ENCODE results near the gene NR1H2. TPM values are rescaled to one million over a fixed set of nuclear protein-coding genes. Genes with fewer than 3 reads are reported as not detected.
"Not testable (repeated sequence)": the region's sequence is repeated elsewhere in the genome, so short reads cannot be mapped to it uniquely, and the experiment has no call there.

The NR1H2 gene
- total RNA-seq, result 10 to 100 TPM; 79.7 to 86.2 TPM

DNA sequence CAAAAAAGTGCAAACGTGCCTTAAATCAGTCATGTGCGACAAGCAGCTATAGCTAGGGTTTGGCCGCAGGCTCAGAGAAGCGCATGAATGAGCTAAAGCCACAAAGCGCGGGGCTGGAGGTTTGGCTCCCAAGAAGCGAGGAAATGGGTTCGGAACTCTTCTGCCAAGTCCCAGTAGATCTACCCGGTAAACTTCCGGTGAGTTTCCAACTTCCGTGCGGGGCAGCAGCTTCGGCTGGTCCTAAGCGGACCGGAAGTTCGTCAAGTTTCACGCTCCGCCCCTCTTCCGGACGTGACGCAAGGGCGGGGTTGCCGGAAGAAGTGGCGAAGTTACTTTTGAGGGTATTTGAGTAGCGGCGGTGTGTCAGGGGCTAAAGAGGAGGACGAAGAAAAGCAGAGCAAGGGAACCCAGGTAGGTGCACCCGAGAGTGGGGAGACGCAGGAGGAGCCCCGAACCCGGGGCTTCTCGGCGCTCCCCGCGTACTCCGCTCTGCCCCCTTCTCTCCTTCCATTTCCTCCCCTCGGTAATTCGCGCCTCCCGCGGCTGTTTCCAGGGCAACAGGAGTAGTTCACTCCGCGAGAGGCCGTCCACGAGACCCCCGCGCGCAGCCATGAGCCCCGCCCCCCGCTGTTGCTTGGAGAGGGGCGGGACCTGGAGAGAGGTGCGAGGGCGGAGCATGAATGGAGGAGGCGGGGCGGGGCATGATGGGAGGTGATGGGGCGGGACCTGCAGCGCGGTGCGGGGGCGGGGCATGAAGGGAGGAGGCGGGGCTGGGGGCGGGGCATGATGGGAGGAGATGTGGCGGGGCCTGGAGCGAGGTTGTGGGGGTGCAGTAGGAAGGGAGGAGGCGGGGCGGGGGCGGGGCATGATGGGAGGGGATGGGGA lies at the start of gene NR1H2:
TSS of gene NR1H2 (plus strand) at position 292 of the 885 bp plus-strand sequence. CDS start 1,149 bp downstream, outside the sequence.
- CTCF ChIA-PET, result interaction anchor here (0.8 to 1.6 kb wide), 6 partner anchors 7 to 85 kb away, joined by 3 to 12 read pairs (median 4); no protein-coding TSS in a partner anchor
- Mint-ChIP-seq H3K4me1 (peaks cover 31% of the 10 kb centered on the region), H3K9me3 (no peaks in the 10 kb centered on the region), H3K27me3 (no peaks in the 10 kb centered on the region), H3K27ac (peak within 1 kb of the TSS; percentile 97), H3K36me3 (ENCODE audit: low read depth) (peaks cover 41% of the 10 kb centered on the region), H3K4me3 (peak within 1 kb of the TSS; percentile 88)
- peak; percentile 94 for DNase-seq
- POLR2A ChIA-PET, result interaction anchor here (0.7 to 2.7 kb wide), 11 partner anchors 8 to 429 kb away, joined by 3 to 18 read pairs (median 4); partner anchors contain the start of genes NAPSA and POLD1

GRCh38 chr19:50327013-50327412 lies 49.2 kb upstream of the NR1H2 start:
- CTCF ChIA-PET, result no interaction called here
- peaks cover 2% of the 10 kb centered on the region for H3K9me3 Mint-ChIP-seq
- H3K4me3 Mint-ChIP-seq, result peak overlapping the region; percentile 63
- POLR2A ChIA-PET, result no interaction called here
- H3K4me1 Mint-ChIP-seq, result peaks cover 53% of the 10 kb centered on the region
- H3K27me3 Mint-ChIP-seq, result peaks cover 30% of the 10 kb centered on the region
- no peak overlapping the region for H3K27ac Mint-ChIP-seq
- DNase-seq, result no peak
- peaks cover 16% of the 10 kb centered on the region for H3K36me3 Mint-ChIP-seq (ENCODE audit: low read depth)

DNA sequence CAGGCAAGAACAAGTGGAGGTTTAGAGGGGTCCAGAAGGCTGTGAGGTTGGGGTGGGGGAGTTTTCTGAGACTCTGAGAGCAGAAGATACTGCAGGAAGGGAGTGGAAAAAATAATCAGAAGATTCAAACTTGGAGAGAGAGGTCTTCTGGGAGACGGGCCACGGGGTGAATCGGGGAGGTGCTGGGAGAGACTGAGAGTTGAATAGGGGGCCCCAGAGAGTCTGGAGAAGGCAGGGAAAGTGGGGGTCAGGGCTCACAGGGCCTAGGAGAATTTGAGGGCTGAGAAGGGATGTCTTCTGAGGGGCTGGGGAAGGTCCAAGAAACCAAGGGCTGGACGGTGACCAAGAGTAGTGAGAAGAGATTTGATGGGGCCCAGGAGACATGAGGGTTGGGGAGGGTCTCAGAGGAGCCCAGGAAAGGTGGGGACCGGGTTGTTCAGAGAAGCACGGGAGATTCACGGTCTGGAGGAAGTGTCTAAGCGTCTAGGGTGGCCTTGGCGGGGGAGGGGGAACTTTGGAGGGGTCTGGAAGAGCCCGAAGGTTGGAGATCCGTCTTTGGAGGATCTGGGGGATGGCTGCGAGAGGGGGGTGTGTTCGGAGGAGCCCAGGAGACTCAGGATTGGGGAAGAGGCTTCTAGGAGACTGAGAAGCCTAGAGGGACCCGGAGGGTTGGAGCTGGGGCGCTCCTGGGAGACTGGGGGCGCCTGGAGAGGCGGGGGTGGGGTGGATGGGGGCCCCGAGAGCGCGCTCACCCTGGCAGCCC lies 48.6 kb upstream of the NR1H2 start:
- ChIA-PET CTCF (interaction anchor here (0.8 to 1.0 kb wide), 2 partner anchors 12 to 73 kb away, joined by 3 to 4 read pairs; no protein-coding TSS in a partner anchor), POLR2A (interaction anchor here (3.5 kb wide), 1 partner anchor 30 kb away, joined by 13 read pairs; no protein-coding TSS in a partner anchor)
- Mint-ChIP-seq H3K27ac (peak overlapping the region; percentile 47), H3K4me1 (peaks cover 59% of the 10 kb centered on the region), H3K9me3 (peaks cover 2% of the 10 kb centered on the region), H3K4me3 (peak overlapping the region; percentile 63), H3K36me3 (ENCODE audit: low read depth) (peaks cover 18% of the 10 kb centered on the region), H3K27me3 (peaks cover 30% of the 10 kb centered on the region)
- no peak for DNase-seq

- H3K4me1 Mint-ChIP-seq, result peaks cover 64% of the 10 kb centered on the region
- POLR2A ChIA-PET, result interaction anchor here (1.0 to 3.5 kb wide), 3 partner anchors 13 to 29 kb away, joined by 7 to 13 read pairs (median 8); no protein-coding TSS in a partner anchor
Observed at GRCh38 chr19:50328224-50328872, 47.9 kb upstream of the NR1H2 start.

DNA sequence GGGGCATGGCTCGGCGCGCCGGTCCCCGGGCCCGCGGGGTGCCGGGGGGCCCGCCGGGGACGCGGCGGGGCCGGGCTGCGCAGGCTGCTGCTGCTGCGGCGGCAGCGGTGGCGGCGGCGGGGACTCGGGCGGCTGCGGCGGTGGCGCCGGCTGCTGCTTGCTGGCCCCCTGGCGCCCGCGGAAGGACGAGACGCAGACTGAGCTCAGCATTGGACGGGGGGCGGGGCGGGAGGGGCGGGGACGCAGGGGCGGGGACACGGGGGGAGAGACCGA lies 47.4 kb upstream of the NR1H2 start:
- CTCF ChIA-PET, result interaction anchor here (0.6 to 1.5 kb wide), 8 partner anchors 11 to 75 kb away, joined by 3 to 8 read pairs (median 4); partner anchors contain the start of gene POLD1
- H3K27me3 Mint-ChIP-seq, result peaks cover 30% of the 10 kb centered on the region
- H3K27ac Mint-ChIP-seq, result peak overlapping the region; percentile 95
- POLR2A ChIA-PET, result interaction anchor here (0.7 to 3.5 kb wide), 5 partner anchors 12 to 55 kb away, joined by 4 to 13 read pairs (median 7); partner anchors contain the start of gene POLD1
- H3K36me3 Mint-ChIP-seq (ENCODE audit: low read depth), result peaks cover 25% of the 10 kb centered on the region
- H3K4me1 Mint-ChIP-seq, result peaks cover 68% of the 10 kb centered on the region
- peak overlapping the region; percentile 87 for H3K4me3 Mint-ChIP-seq
- H3K9me3 Mint-ChIP-seq, result peaks cover 2% of the 10 kb centered on the region
- DNase-seq, result no peak

More at GRCh38 chr19:50328224-50328872, 47.9 kb upstream of the NR1H2 start:
- peaks cover 30% of the 10 kb centered on the region for H3K27me3 Mint-ChIP-seq
- no peak overlapping the region for H3K27ac Mint-ChIP-seq
- H3K36me3 Mint-ChIP-seq (ENCODE audit: low read depth), result peaks cover 21% of the 10 kb centered on the region
- peaks cover 2% of the 10 kb centered on the region for H3K9me3 Mint-ChIP-seq
- CTCF ChIA-PET, result interaction anchor here (0.6 to 1.5 kb wide), 7 partner anchors 11 to 74 kb away, joined by 3 to 7 read pairs (median 4); no protein-coding TSS in a partner anchor
- H3K4me3 Mint-ChIP-seq, result no peak overlapping the region
- no peak for DNase-seq

- DNase-seq, result peak; percentile 99
- Mint-ChIP-seq H3K4me1 (peaks cover 73% of the 10 kb centered on the region), H3K27ac (peak within 1 kb of the TSS; percentile 95), H3K4me3 (peak within 1 kb of the TSS; percentile 87), H3K27me3 (peaks cover 30% of the 10 kb centered on the region), H3K36me3 (ENCODE audit: low read depth) (peaks cover 26% of the 10 kb centered on the region), H3K9me3 (peaks cover 2% of the 10 kb centered on the region)
- CTCF ChIA-PET, result interaction anchor here (0.6 to 1.5 kb wide), 8 partner anchors 10 to 75 kb away, joined by 3 to 8 read pairs (median 4); partner anchors contain the start of gene POLD1
- POLR2A ChIA-PET, result interaction anchor here (0.7 to 3.5 kb wide), 5 partner anchors 12 to 55 kb away, joined by 4 to 13 read pairs (median 7); partner anchors contain the start of gene POLD1
Observed at GRCh38 chr19:50329146-50329925, 46.9 kb upstream of the NR1H2 start, which contains the start of gene KCNC3. TSS of gene KCNC3 (minus strand) at chr19:50329377. CDS start at chr19:50329082, 295 bp downstream.

DNA sequence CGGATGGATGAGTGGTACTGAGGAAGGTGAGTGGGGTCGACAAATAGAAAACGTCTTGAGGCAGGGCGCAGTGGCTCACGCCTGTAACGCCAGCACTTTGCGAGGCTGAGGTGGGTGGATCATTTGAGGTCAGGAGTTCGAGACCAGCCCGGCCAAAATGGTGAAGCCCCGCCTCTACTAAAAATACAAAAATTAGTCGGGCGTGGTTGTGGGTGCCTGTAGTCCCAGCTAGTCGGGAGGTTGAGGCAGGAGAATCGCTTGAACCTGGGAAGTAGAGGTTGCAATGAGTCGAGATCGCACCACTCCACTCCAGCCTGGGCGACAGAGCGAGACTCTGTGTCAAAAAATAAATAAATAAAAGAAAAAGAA lies 46.3 kb upstream of the NR1H2 start:
- POLR2A ChIA-PET, result interaction anchor here (1.4 to 3.5 kb wide), 2 partner anchors 17 to 28 kb away, joined by 8 to 13 read pairs; no protein-coding TSS in a partner anchor
- not testable (repeated sequence) for H3K9me3 Mint-ChIP-seq, DNase-seq
- H3K4me3 Mint-ChIP-seq, result peak overlapping the region; percentile 87
- peaks cover 73% of the 10 kb centered on the region for H3K4me1 Mint-ChIP-seq
- H3K27ac Mint-ChIP-seq, result peak overlapping the region; percentile 95
- peaks cover 30% of the 10 kb centered on the region for H3K27me3 Mint-ChIP-seq
- H3K36me3 Mint-ChIP-seq (ENCODE audit: low read depth), result peaks cover 26% of the 10 kb centered on the region
- CTCF ChIA-PET, result interaction anchor here (1.0 to 1.2 kb wide), 3 partner anchors 16 to 55 kb away, joined by 4 to 8 read pairs (median 7); partner anchors contain the start of gene POLD1

DNA sequence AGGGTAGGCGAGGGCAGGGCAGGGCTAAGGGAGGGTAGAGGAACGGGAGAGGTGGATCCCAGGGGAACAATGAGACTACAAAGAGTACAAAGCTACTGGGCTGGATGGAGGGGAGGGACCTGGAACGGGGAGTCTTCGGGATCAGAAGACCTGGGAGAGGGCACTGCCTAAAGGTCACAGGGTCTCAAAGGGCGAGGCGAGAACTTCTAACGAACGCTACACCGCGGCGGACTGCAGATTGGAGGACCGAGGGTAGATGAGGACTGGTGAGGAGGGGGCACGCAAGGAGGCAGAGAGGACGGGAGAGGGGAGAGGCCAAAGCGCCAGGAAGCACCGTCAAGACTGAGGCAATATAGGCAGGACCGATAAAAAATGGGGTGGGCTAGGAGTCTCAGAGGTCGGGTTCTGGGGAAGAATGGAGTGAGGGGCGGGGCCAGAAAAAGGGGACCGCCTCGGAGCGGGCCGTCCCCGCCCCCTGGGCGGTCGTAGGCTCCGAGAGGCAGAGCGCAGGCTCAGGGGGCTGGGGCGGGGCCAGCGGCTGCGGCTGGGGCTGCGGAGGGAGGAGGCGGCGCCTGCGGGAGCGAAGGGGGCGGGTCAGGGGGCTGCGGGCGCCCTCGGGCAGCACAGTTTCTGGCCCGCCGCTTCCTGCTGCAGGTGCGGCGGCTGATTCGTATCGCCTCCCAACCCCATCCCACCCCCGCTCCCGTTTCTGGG lies 45.7 kb upstream of the NR1H2 start:
- Mint-ChIP-seq H3K27ac (peak overlapping the region; percentile 95), H3K4me3 (peak overlapping the region; percentile 87), H3K9me3 (peaks cover 2% of the 10 kb centered on the region), H3K27me3 (peaks cover 30% of the 10 kb centered on the region), H3K36me3 (ENCODE audit: low read depth) (peaks cover 31% of the 10 kb centered on the region), H3K4me1 (peaks cover 77% of the 10 kb centered on the region)
- CTCF ChIA-PET, result no interaction called here
- POLR2A ChIA-PET, result interaction anchor here (3.5 kb wide), 1 partner anchor 27 kb away, joined by 13 read pairs; no protein-coding TSS in a partner anchor
- DNase-seq, result peak; percentile 93

GRCh38 chr19:50331221-50331993 lies 44.9 kb upstream of the NR1H2 start:
- Mint-ChIP-seq H3K9me3 (peaks cover 2% of the 10 kb centered on the region), H3K36me3 (ENCODE audit: low read depth) (peaks cover 35% of the 10 kb centered on the region), H3K4me1 (peaks cover 75% of the 10 kb centered on the region), H3K27me3 (peaks cover 27% of the 10 kb centered on the region), H3K27ac (peak overlapping the region; percentile 70), H3K4me3 (peak overlapping the region; percentile 87)
- ChIA-PET POLR2A (interaction anchor here (3.0 to 3.5 kb wide), 2 partner anchors 26 to 27 kb away, joined by 13 to 21 read pairs; no protein-coding TSS in a partner anchor), CTCF (no interaction called here)
- DNase-seq, result no peak

- ChIA-PET POLR2A (interaction anchor here (3.0 kb wide), 1 partner anchor 26 kb away, joined by 21 read pairs; no protein-coding TSS in a partner anchor), CTCF (no interaction called here)
- Mint-ChIP-seq H3K36me3 (ENCODE audit: low read depth) (peaks cover 33% of the 10 kb centered on the region), H3K27ac (peak overlapping the region; percentile 70), H3K9me3 (peaks cover 2% of the 10 kb centered on the region), H3K4me1 (peaks cover 70% of the 10 kb centered on the region), H3K27me3 (peaks cover 22% of the 10 kb centered on the region), H3K4me3 (peak overlapping the region; percentile 87)
- DNase-seq, result no peak
Observed at GRCh38 chr19:50331994-50332243, 44.3 kb upstream of the NR1H2 start.

Measured in activated CD4-positive, alpha-beta memory T cell treated with anti-CD3 and anti-CD28 coated beads, Interleukin-2, amount 10 ng/mL, durations not matched to agents 7 days and 5 days (primary cell).